Esophagus (tissue), 2 donors: ENCODE measurements around the gene KLHDC7A. TPM values are rescaled to one million over a fixed set of nuclear protein-coding genes. Genes with fewer than 3 reads are reported as not detected.
"Not testable (repeated sequence)": the region's sequence is repeated elsewhere in the genome, so short reads cannot be mapped to it uniquely, and the experiment has no call there.

ENCODE experiments used
- H3K27ac ChIP-seq, 2 donors: one replicate each; pipeline ENCODE4 v1.5.1; 2013; ENCODE audit warnings: low read depth in 2 of 2, mild to moderate bottlenecking in 2 of 2, inconsistent platforms in 1 of 2, low read length in 1 of 2, moderate library complexity in 1 of 2
- H3K27me3 ChIP-seq, 2 donors: one replicate each; pipeline ENCODE4 v1.6.1; 2013; ENCODE audit warnings: low read length in 2 of 2, control low read depth in 1 of 2, mild to moderate bottlenecking in 1 of 2; ENCODE audit not compliant: insufficient read depth in 2 of 2, control insufficient read depth in 1 of 2
- H3K36me3 ChIP-seq, 2 donors: one replicate each; pipeline ENCODE4 v1.6.1; 2013; ENCODE audit warnings: low read length in 1 of 2; ENCODE audit not compliant: control insufficient read depth in 2 of 2, insufficient read depth in 2 of 2
- H3K4me1 ChIP-seq, 2 donors: one replicate each; pipeline ENCODE4 v1.6.1; 2013; ENCODE audit warnings: low read length in 1 of 2; ENCODE audit not compliant: control insufficient read depth in 2 of 2, insufficient read depth in 2 of 2
- H3K4me3 ChIP-seq, 2 donors: one replicate each; pipeline ENCODE4 v1.5.1; 2013; ENCODE audit warnings: low read length in 2 of 2, mild to moderate bottlenecking in 2 of 2, low read depth in 1 of 2, moderate library complexity in 1 of 2
- H3K9me3 ChIP-seq, 2 donors: one replicate each; pipeline ENCODE4 v1.6.1; 2013; ENCODE audit warnings: mild to moderate bottlenecking in 2 of 2, low read depth in 1 of 2, low read length in 1 of 2, moderate library complexity in 1 of 2; ENCODE audit not compliant: control insufficient read depth in 2 of 2, insufficient read depth in 1 of 2
- whole genome bisulfite sequencing, 2 donors: extraction: QIAGEN DNeasy Blood & Tissue Kit; methylation state at CpG; one replicate each; pipeline ENCODE4 v1.1.7; 2013; 5-methylcytosine and 5-hydroxymethylcytosine counted together
- polyA plus RNA-seq, 2 donors: library from polyadenylated mRNA; stranded (reverse); fragments of 200-250 nt; gene quantifications; one replicate each; pipeline ENCODE4 v1.2.3, GENCODE V29; 2013
- donor health status: healthy with polysubstance abuse.
- donor health status: Bipolar disorder and iron deficiency.

The KLHDC7A gene
- polyA plus RNA-seq, 2 donors = 0.29 to 0.51 TPM

DNA sequence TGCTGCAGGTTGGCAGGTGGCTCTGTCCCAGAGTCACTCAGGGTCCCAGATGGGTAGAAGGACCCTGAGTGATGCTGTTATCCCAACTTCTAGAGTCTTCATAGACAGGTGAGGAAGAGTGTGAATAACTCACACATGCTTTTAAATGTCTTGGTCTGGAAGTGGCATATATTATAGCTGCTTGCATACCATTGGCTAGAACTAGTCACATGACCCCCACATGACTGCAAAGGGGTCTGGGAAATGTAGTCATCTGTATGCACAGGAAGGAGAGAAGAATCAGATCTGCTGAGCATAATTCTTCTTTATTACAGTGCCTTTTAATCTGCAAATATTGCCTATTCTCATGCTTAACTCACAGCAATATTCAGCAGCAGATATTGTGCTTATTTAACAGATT is 28.2 kb upstream of the KLHDC7A start:
- H3K4me3 ChIP-seq = no peak overlapping the region
- H3K36me3 ChIP-seq = no peaks in the 10 kb centered on the region
- H3K4me1 ChIP-seq = no peaks in the 10 kb centered on the region
- H3K9me3 ChIP-seq = no peaks in the 10 kb centered on the region
- H3K27ac ChIP-seq = no peak overlapping the region
- no peaks in the 10 kb centered on the region for H3K27me3 ChIP-seq

DNA sequence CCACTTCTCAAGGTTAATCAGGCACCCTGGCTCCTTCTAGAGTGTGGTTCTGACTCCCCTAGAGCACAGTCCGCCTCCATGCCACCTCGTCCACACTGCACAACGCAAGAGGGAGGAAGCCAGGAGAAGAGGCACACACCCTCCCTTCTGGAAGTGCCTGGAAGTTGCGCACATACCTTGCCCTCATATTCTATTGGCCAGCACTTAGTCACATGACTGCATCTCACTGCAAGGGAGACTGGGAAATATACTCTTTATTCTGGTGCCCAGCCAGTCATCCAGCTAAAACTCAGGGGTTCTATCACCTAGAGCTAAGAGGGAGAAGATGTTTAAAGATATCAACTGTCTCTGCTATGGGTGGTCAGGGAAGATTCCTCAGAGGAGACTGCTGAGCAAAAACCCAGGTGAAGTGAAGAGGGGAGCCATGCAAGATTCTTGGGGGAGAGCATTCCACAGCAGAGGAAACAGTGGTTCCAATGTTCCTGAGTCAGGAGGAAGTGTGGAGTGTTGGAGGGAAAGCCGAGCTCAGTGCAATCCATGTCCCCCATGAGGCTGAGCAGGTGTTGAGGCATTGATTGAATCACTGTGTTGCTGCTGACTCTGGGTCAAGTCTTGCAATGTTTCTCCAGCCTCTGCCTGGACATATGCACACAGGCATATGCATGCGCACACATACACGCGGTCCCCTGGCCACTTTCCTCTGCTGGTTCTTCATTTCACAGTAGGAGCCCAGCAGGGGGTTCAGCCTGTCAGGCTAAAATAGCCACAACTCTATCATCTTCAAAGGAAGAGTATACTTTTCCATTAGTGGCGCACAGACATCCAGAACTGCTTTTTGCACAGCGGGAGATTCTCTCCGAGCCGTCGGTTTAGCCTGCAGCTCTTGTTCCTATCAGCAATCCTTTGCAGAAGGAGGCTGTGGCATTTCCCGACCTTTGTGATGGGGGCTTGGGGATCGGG is 22.3 kb upstream of the KLHDC7A start:
- Histone ChIP-seq H3K36me3 (no peaks in the 10 kb centered on the region), H3K27me3 (peaks cover 0 to 3% of the 10 kb centered on the region in 2 donors), H3K4me1 (no peaks in the 10 kb centered on the region), H3K9me3 (no peaks in the 10 kb centered on the region), H3K4me3 (no peak overlapping the region), H3K27ac (no peak overlapping the region)
- 73 to 78% methylated on average over 15 of the region's 15 CpGs for WGBS, 2 donors

- Histone ChIP-seq H3K9me3 (no peaks in the 10 kb centered on the region), H3K27ac (no peak overlapping the region), H3K27me3 (peaks cover 0 to 3% of the 10 kb centered on the region in 2 donors), H3K36me3 (no peaks in the 10 kb centered on the region), H3K4me3 (no peak overlapping the region), H3K4me1 (peaks cover 0 to 8% of the 10 kb centered on the region in 2 donors)
- WGBS, 2 donors = 77 to 82% methylated on average over 10 of the region's 10 CpGs
These were observed 19.1 kb upstream of the KLHDC7A start for GRCh38 chr1:18461656-18462055.

- not testable (repeated sequence) for H3K4me3 ChIP-seq, H3K9me3 ChIP-seq, H3K36me3 ChIP-seq, H3K27ac ChIP-seq, H3K4me1 ChIP-seq, H3K27me3 ChIP-seq
- WGBS, 2 donors = 82 to 85% methylated on average over 5 of the region's 5 CpGs
These were observed 18.2 kb upstream of the KLHDC7A start for GRCh38 chr1:18462517-18462916.

GRCh38 chr1:18463063-18463462 is 17.7 kb upstream of the KLHDC7A start:
- Histone ChIP-seq H3K27me3 (peaks cover 0 to 3% of the 10 kb centered on the region in 2 donors), H3K4me1 (peaks cover 0 to 8% of the 10 kb centered on the region in 2 donors), H3K36me3 (no peaks in the 10 kb centered on the region), H3K27ac (no peak overlapping the region), H3K9me3 (no peaks in the 10 kb centered on the region), H3K4me3 (no peak overlapping the region)
- WGBS, 2 donors = 71 to 72% methylated on average over 8 of the region's 8 CpGs

GRCh38 chr1:18463984-18464664 is 16.6 kb upstream of the KLHDC7A start:
- Histone ChIP-seq H3K9me3 (no peaks in the 10 kb centered on the region), H3K27me3 (peaks cover 0 to 3% of the 10 kb centered on the region in 2 donors), H3K27ac (peak overlapping the region; percentile 70 to 86), H3K4me3 (no peak overlapping the region), H3K36me3 (no peaks in the 10 kb centered on the region), H3K4me1 (peaks cover 0 to 8% of the 10 kb centered on the region in 2 donors)
- WGBS, 2 donors = 77 to 82% methylated on average over 6 of the region's 6 CpGs

DNA sequence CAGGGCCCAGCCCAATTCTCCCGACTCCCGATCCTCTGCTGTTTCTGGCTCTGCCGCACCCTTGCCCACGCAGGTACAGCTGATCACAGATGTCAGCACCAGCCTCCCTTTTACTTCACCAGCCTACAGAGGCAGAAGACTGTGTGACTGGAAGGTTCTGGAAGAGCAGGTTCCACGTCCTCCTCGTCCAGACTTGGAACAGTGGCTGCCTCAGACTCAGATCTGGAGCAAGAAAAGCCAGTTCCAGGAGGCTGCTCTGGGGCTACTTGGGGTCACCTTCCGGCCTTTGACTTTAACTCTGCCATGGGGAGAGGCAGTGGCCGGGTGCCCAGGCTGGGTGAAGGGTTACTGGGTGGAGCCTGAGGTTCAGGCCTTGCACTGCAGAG is 16.1 kb upstream of the KLHDC7A start:
- WGBS, 2 donors = 51 to 56% methylated on average over 8 of the region's 8 CpGs
- Histone ChIP-seq H3K27me3 (peaks cover 0 to 3% of the 10 kb centered on the region in 2 donors), H3K27ac (peak overlapping the region; percentile 70 to 86), H3K36me3 (no peaks in the 10 kb centered on the region), H3K4me3 (no peak overlapping the region), H3K4me1 (peaks cover 0 to 8% of the 10 kb centered on the region in 2 donors), H3K9me3 (no peaks in the 10 kb centered on the region)

GRCh38 chr1:18466676-18467075 is 14.1 kb upstream of the KLHDC7A start:
- H3K4me3 ChIP-seq = no peak overlapping the region
- no peaks in the 10 kb centered on the region for H3K36me3 ChIP-seq
- H3K27me3 ChIP-seq = peaks cover 0 to 6% of the 10 kb centered on the region in 2 donors
- no peaks in the 10 kb centered on the region for H3K9me3 ChIP-seq
- no peak overlapping the region for H3K27ac ChIP-seq
- WGBS, 2 donors = 55 to 65% methylated on average over 7 of the region's 7 CpGs
- peaks cover 0 to 8% of the 10 kb centered on the region in 2 donors for H3K4me1 ChIP-seq

DNA sequence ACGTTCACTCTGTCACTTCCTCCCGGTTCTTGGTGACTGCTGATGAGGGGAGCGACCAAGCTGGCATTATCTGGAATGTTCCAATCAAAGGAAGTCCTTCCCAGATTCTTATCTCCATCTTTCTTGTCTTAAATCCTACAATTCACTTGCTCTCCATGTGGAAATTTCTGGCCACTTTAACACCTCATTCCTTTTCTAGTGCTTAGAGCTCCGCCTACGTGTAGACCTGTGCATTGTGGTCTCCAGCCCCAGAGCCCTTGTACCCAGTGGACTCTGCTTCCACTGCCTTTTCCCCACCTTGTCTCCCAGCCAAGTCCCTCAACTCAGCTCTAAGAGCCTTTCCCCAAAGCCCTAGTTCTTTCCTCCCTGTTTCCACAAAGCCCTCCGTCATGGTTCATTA is 12.2 kb upstream of the KLHDC7A start:
- no peaks in the 10 kb centered on the region for H3K36me3 ChIP-seq
- peaks cover 0 to 8% of the 10 kb centered on the region in 2 donors for H3K4me1 ChIP-seq
- H3K9me3 ChIP-seq = no peaks in the 10 kb centered on the region
- WGBS, 2 donors = 69 to 71% methylated on average over 6 of the region's 6 CpGs
- no peak overlapping the region for H3K27ac ChIP-seq
- no peak overlapping the region for H3K4me3 ChIP-seq
- peaks cover 0 to 6% of the 10 kb centered on the region in 2 donors for H3K27me3 ChIP-seq
